GM06990 (cell line): Measurements from ENCODE around the gene EVI2B.
"Not testable (repeated sequence)": the region's sequence is repeated elsewhere in the genome, so short reads cannot be mapped to it uniquely, and the experiment has no call there.

Experiments used
- DNase-seq: peaks from one replicate; pipeline ENCODE4 v3.0.0-alpha.2; 2011; ENCODE audit not compliant: insufficient read length; ENCODE audit errors: extremely low read depth
- H3K27me3 ChIP-seq: replicated peaks from 2 replicates; pipeline ENCODE4 v1.6.0; 2011; ENCODE audit warnings: low read length; ENCODE audit not compliant: control insufficient read depth, insufficient read depth
- H3K36me3 ChIP-seq: 2 replicates; pipeline ENCODE4 v1.5.1; 2011; ENCODE audit warnings: low read length; ENCODE audit not compliant: control insufficient read depth, insufficient read depth
- H3K4me3 ChIP-seq: replicated peaks from 2 replicates; pipeline ENCODE4 v1.5.1; 2011; ENCODE audit warnings: low read depth, mild to moderate bottlenecking, control low read depth, low read length
- CTCF ChIP-seq: IDR thresholded peaks from 2 replicates; pipeline ENCODE4 v1.5.1; 2011; ENCODE audit warnings: low read length, control low read depth, mild to moderate bottlenecking, inconsistent platforms; ENCODE audit not compliant: insufficient read depth, poor library complexity, severe bottlenecking

EVI2B gene, protein sequence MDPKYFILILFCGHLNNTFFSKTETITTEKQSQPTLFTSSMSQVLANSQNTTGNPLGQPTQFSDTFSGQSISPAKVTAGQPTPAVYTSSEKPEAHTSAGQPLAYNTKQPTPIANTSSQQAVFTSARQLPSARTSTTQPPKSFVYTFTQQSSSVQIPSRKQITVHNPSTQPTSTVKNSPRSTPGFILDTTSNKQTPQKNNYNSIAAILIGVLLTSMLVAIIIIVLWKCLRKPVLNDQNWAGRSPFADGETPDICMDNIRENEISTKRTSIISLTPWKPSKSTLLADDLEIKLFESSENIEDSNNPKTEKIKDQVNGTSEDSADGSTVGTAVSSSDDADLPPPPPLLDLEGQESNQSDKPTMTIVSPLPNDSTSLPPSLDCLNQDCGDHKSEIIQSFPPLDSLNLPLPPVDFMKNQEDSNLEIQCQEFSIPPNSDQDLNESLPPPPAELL

DNA sequence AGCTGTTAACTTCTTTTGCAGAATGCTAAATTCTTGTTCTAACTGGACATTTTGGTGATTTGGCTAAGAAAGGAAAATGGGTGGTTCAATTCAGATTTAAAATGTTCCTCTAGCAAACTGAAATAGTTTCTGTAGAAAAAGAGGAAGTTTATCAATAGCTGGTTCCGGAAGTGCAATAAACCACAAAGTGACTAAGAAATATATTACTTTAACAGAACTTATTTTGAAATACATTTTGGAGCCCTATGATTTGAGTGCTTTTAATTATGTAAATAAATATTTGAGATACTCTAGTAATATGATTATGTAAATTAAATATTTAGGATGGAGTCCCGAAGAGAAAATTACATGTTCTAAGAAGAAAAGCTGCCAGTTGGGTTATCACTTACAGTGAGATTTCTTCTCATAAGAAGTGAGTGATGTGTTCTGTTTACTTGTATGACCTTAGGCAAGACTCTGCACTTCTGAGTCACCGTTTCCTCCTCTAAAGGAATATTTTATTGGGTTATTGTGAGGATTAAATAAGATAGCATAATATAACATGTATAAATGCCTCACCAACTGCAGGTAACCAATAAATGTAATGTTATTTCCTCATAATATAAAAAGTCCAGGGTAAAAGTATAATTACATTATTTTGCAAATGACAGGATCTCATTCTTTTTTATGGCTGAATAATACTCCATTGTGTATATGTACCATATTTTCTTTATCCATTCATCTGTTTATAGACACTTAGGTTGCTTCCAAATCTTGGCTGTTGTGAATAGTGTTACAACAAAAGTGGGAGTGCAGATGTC, at the start of gene EVI2B:
TSS of gene EVI2B (minus strand) at position 73 of the 800 bp plus-strand sequence. CDS start 8,445 bp downstream, outside the sequence.
- peak; percentile 80 for DNase-seq
- peak within 1 kb of the TSS; percentile 82 for H3K4me3 ChIP-seq
- no peaks in the 10 kb centered on the region for H3K36me3 ChIP-seq
- no peaks in the 10 kb centered on the region for H3K27me3 ChIP-seq
- no peak for TF ChIP-seq CTCF

DNA sequence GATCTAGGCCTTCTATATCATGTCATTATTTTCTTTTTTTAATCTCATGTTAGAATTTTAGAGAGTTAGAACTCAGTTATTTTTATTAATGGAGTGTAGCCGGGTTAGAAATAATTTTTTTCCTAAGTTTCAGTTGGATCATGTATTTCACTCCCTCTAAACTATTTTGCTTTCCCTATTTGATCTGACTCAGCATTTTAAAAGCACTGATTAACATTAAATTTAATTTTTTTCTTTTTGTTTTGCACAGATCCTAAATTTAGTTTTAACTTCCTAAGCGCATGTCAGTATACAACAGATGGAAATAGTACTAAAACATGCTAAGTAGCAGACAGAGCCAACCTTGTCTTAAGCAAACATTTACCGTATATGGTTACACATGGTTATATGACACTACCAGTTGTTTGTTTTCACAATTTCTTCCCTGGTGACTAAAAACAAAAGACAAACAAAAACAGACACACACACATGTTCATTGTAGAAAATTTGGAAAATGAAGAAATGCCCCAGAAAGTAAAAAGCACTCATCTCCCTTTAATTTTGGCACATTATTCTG, 44.1 kb upstream of the EVI2B start:
- DNase-seq: no peak
- Histone ChIP-seq H3K27me3 (no peaks in the 10 kb centered on the region), H3K36me3 (peaks cover 7% of the 10 kb centered on the region), H3K4me3 (no peak overlapping the region)
- no peak for TF ChIP-seq CTCF

GRCh38 chr17:31357091-31357490, 43.2 kb upstream of the EVI2B start:
- Histone ChIP-seq H3K4me3 (no peak overlapping the region), H3K27me3 (no peaks in the 10 kb centered on the region), H3K36me3 (peaks cover 7% of the 10 kb centered on the region)
- no peak for TF ChIP-seq CTCF
- no peak for DNase-seq

DNA sequence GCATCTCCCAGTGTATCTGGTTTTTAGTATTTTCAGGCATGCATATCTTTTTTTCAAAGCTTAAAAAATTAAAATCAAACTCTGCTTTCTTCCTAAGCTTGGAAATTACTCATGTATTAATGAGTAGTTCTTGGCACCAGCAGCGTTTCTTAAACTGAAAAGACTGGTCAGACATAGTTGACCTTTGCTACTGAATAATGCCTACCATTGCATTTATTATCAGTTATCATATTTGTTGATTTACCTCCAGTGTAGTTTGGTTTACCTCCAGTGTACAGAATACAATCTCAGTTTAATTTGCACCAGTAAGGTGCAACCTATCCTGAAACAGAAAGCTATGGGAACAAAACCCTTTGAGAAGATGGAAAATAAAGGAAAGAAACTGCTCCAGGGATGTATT, 42.1 kb upstream of the EVI2B start:
- Histone ChIP-seq H3K27me3 (no peaks in the 10 kb centered on the region), H3K4me3 (no peak overlapping the region), H3K36me3 (peaks cover 6% of the 10 kb centered on the region)
- TF ChIP-seq CTCF: no peak
- DNase-seq: no peak

- no peak for TF ChIP-seq CTCF
- Histone ChIP-seq H3K27me3 (no peaks in the 10 kb centered on the region), H3K4me3 (no peak overlapping the region), H3K36me3 (peaks cover 2% of the 10 kb centered on the region; the same call in 1 of the 2 replicates)
- no peak for DNase-seq
Measured at GRCh38 chr17:31349454-31349853, 35.6 kb upstream of the EVI2B start.

- not testable (repeated sequence) for H3K4me3 ChIP-seq, H3K36me3 ChIP-seq, H3K27me3 ChIP-seq, DNase-seq
Measured at GRCh38 chr17:31345191-31345747, 31.4 kb upstream of the EVI2B start.
